ENCODE results near the gene ELP1. TPM values are rescaled to one million over a fixed set of nuclear protein-coding genes. Genes with fewer than 3 reads are reported as not detected.
"Not testable (repeated sequence)": the region's sequence is repeated elsewhere in the genome, so short reads cannot be mapped to it uniquely, and the experiment has no call there.

Gene ELP1
- polyA plus RNA-seq, 2 of the 4 experiments (the other 2 are of a cell fraction) = 25.4 to 35.8 TPM

DNA sequence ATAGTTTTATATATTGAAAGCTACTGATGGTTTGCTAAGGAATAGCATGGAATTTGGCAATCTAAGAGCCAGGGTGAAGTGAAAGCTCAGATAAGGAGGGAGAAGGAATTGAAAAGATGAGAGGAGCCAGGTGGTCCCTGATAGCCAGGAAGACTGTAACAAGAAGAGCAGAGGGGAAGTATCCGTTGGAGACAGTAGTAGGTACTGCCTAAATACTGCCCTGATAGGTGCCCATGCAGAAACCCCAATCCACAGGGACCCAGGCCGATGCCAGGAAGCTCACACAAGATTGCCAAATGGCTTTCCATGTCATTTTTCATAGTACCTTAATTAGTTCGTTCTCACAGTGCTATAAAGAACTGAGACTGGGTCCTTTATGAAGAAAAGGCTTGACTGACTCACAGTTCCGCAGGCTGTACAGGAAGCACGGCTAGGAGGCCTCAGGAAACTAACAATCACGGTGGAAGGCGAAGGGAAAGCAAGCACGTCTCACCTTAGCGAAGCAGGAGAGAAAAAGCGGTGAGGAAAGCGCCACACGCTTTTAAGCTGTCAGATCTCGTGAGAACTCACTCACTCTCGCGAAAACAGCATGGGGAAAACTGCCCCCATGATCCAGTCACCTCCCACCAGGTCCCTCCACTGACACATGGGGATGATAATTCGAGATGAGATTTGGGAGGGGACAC, 91.2 kb downstream of the ELP1 start:
- Histone ChIP-seq H3K9me3 (no peaks in the 10 kb centered on the region), H3K27ac (no peak overlapping the region), H3K4me3 (no peak overlapping the region), H3K4me2 (no peak overlapping the region), H3K4me1 (no peaks in the 10 kb centered on the region)
- CTCF ChIA-PET = interaction anchor here (1.1 to 1.5 kb wide), 2 partner anchors 9 to 114 kb away, joined by 3 to 5 read pairs; no protein-coding TSS in a partner anchor
- DNase-seq (ENCODE audit: low read depth in 1 of 2, low spot score in 1 of 2) (no peak), FAIRE-seq (no peak), ATAC-seq (no peak)
- 64% methylated on average over 16 of the region's 16 CpGs for WGBS (ENCODE audit: missing lambda C conversion rate)
- TF ChIP-seq KDM5A (IDR thresholded peaks at IDR 0.05) = no peak
- TF ChIP-seq RFX5 (IDR thresholded peaks at IDR 0.05) = no peak
- no peak for TF ChIP-seq CHD2 (IDR thresholded peaks at IDR 0.05; ENCODE audit: low read length, partially characterized antibody)
- TF ChIP-seq POLR2A (IDR thresholded peaks at IDR 0.05; ENCODE audit: low read length) = no peak
- TF ChIP-seq, protein P1, sequence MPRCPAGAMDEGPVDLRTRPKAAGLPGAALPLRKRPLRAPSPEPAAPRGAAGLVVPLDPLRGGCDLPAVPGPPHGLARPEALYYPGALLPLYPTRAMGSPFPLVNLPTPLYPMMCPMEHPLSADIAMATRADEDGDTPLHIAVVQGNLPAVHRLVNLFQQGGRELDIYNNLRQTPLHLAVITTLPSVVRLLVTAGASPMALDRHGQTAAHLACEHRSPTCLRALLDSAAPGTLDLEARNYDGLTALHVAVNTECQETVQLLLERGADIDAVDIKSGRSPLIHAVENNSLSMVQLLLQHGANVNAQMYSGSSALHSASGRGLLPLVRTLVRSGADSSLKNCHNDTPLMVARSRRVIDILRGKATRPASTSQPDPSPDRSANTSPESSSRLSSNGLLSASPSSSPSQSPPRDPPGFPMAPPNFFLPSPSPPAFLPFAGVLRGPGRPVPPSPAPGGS (IDR thresholded peaks at IDR 0.05) = no peak
- TF ChIP-seq SREBF2 (IDR thresholded peaks at IDR 0.05) = no peak
- TF ChIP-seq ZC3H11A (IDR thresholded peaks at IDR 0.05) = no peak
- TF ChIP-seq ZNF302 (CRISPR knock-in tag; IDR thresholded peaks at IDR 0.05) = no peak
- POLR2A ChIA-PET = no interaction called here

- CTCF ChIA-PET, POLR2A ChIA-PET: not testable (repeated sequence)
- WGBS (ENCODE audit: missing lambda C conversion rate) = 53% methylated on average over 5 of the region's 5 CpGs
These were observed 94.4 kb downstream of the ELP1 start for GRCh38 chr9:108839561-108839960.

DNA sequence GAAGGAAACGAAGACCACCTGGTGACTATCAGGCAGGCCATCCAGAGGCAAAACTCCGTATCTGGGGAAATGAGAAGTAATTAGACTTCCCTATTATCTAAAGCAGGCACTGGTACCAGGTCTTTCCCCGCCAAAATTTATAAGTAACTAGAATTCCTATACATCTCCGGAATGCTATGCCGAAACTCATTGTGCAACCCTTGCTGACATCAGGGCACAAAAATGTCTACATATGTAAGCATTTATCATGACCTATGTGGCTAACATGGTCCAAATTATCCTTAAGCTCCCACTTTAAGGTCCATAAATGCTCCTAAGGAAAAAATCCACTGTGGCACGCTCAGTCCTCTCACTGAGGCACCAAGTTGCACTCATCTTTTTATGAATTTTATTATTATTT, 95.9 kb downstream of the ELP1 start:
- Histone ChIP-seq H3K4me2 (no peak overlapping the region; the same call in 2 of the 3 replicates), H3K4me1 (no peaks in the 10 kb centered on the region), H3K9me3 (no peaks in the 10 kb centered on the region), H3K27ac (no peak overlapping the region), H3K4me3 (no peak overlapping the region)
- TF ChIP-seq CEBPB (IDR thresholded peaks at IDR 0.05) = peak in 1 of 2 experiments; percentile 75; a peak in 2 of 4 replicates
- TF ChIP-seq NPAS2 (CRISPR knock-in tag; IDR thresholded peaks at IDR 0.05; ENCODE audit: borderline replicate concordance) = no peak
- 66% methylated on average over 6 of the region's 6 CpGs for WGBS (ENCODE audit: missing lambda C conversion rate)
- DNase-seq (ENCODE audit: low read depth in 1 of 2, low spot score in 1 of 2) = peak in 1 of 2 experiments; percentile 12
- CTCF ChIA-PET = interaction anchor here (1.3 kb wide), 1 partner anchor 17 kb away, joined by 3 read pairs; no protein-coding TSS in a partner anchor
- no peak; a peak in 1 of 6 replicates for ATAC-seq
- POLR2A ChIA-PET = no interaction called here
- FAIRE-seq = no peak

More at GRCh38 chr9:108839561-108839960, 94.4 kb downstream of the ELP1 start:
- not testable (repeated sequence) for DNase-seq (ENCODE audit: low read depth in 1 of 2, low spot score in 1 of 2); H3K27ac ChIP-seq; H3K4me3 ChIP-seq; ATAC-seq; H3K4me2 ChIP-seq; H3K4me1 ChIP-seq; FAIRE-seq; H3K9me3 ChIP-seq

GRCh38 chr9:108837530-108837929, 96.4 kb downstream of the ELP1 start:
- FAIRE-seq (no peak), ATAC-seq (peak; percentile 45 to 54; a peak in 3 of 6 replicates)

More at GRCh38 chr9:108837530-108837929, 96.4 kb downstream of the ELP1 start:
- ChIA-PET CTCF (interaction anchor here (1.3 kb wide), 2 partner anchors 13 to 16 kb away, joined by 3 to 7 read pairs; no protein-coding TSS in a partner anchor), POLR2A (no interaction called here)
- H3K4me2 ChIP-seq = no peak overlapping the region; the same call in 2 of the 3 replicates
- no peak for TF ChIP-seq EP300 (IDR thresholded peaks at IDR 0.05)
- no peak for TF ChIP-seq CTCF (IDR thresholded peaks at IDR 0.05)
- TF ChIP-seq RFX5 (IDR thresholded peaks at IDR 0.05) = no peak
- TF ChIP-seq RAD21 (conservative IDR thresholded peaks at IDR 0.05 in 1 of 2, IDR thresholded peaks at IDR 0.05 in 1 of 2) = no peak
- no peak for TF ChIP-seq JUN (IDR thresholded peaks at IDR 0.05)
- no peak for TF ChIP-seq RNF2 (IDR thresholded peaks at IDR 0.05; ENCODE audit: borderline replicate concordance, low read depth)
- TF ChIP-seq HMGXB4 (CRISPR knock-in tag; IDR thresholded peaks at IDR 0.05; ENCODE audit: borderline replicate concordance) = no peak
- TF ChIP-seq KDM1A (IDR thresholded peaks at IDR 0.05; ENCODE audit: low read depth) = no peak
- TF ChIP-seq, protein P2, sequence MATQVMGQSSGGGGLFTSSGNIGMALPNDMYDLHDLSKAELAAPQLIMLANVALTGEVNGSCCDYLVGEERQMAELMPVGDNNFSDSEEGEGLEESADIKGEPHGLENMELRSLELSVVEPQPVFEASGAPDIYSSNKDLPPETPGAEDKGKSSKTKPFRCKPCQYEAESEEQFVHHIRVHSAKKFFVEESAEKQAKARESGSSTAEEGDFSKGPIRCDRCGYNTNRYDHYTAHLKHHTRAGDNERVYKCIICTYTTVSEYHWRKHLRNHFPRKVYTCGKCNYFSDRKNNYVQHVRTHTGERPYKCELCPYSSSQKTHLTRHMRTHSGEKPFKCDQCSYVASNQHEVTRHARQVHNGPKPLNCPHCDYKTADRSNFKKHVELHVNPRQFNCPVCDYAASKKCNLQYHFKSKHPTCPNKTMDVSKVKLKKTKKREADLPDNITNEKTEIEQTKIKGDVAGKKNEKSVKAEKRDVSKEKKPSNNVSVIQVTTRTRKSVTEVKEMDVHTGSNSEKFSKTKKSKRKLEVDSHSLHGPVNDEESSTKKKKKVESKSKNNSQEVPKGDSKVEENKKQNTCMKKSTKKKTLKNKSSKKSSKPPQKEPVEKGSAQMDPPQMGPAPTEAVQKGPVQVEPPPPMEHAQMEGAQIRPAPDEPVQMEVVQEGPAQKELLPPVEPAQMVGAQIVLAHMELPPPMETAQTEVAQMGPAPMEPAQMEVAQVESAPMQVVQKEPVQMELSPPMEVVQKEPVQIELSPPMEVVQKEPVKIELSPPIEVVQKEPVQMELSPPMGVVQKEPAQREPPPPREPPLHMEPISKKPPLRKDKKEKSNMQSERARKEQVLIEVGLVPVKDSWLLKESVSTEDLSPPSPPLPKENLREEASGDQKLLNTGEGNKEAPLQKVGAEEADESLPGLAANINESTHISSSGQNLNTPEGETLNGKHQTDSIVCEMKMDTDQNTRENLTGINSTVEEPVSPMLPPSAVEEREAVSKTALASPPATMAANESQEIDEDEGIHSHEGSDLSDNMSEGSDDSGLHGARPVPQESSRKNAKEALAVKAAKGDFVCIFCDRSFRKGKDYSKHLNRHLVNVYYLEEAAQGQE (IDR thresholded peaks at IDR 0.05) = no peak
- no peak for TF ChIP-seq FOSB (CRISPR knock-in tag; IDR thresholded peaks at IDR 0.05)
- TF ChIP-seq, protein P3, sequence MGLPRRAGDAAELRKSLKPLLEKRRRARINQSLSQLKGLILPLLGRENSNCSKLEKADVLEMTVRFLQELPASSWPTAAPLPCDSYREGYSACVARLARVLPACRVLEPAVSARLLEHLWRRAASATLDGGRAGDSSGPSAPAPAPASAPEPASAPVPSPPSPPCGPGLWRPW (IDR thresholded peaks at IDR 0.05) = no peak
- TF ChIP-seq SMC3 (IDR thresholded peaks at IDR 0.05) = no peak
- no peak overlapping the region for H3K4me3 ChIP-seq
- H3K4me1 ChIP-seq = no peaks in the 10 kb centered on the region
- 45% methylated on average over 4 of the region's 4 CpGs for WGBS (ENCODE audit: missing lambda C conversion rate)
- no peaks in the 10 kb centered on the region for H3K9me3 ChIP-seq
- H3K27ac ChIP-seq = no peak overlapping the region
- no peak for DNase-seq (ENCODE audit: low read depth in 1 of 2, low spot score in 1 of 2)
